Forelimb muscle (tissue), 1 donor: ENCODE measurements around the gene HMG20B. TPM values are rescaled to one million over a fixed set of nuclear protein-coding genes. Genes with fewer than 3 reads are reported as not detected.

Experiments
- DNase-seq: peaks from one replicate; pipeline ENCODE4 v3.0.0-alpha.2; 2013; ENCODE audit warnings: low read depth
- polyA plus RNA-seq: library from polyadenylated mRNA; unstranded; fragments of 120-200 nt; gene quantifications from one replicate; pipeline ENCODE4 v1.2.1, GENCODE V29; 2013; ENCODE audit not compliant: insufficient read length

The HMG20B gene
- polyA plus RNA-seq, 1 donor, result 34.1 TPM

GRCh38 chr19:3537101-3537437 lies 35.7 kb upstream of the HMG20B start:
- DNase-seq, result no peak

DNA sequence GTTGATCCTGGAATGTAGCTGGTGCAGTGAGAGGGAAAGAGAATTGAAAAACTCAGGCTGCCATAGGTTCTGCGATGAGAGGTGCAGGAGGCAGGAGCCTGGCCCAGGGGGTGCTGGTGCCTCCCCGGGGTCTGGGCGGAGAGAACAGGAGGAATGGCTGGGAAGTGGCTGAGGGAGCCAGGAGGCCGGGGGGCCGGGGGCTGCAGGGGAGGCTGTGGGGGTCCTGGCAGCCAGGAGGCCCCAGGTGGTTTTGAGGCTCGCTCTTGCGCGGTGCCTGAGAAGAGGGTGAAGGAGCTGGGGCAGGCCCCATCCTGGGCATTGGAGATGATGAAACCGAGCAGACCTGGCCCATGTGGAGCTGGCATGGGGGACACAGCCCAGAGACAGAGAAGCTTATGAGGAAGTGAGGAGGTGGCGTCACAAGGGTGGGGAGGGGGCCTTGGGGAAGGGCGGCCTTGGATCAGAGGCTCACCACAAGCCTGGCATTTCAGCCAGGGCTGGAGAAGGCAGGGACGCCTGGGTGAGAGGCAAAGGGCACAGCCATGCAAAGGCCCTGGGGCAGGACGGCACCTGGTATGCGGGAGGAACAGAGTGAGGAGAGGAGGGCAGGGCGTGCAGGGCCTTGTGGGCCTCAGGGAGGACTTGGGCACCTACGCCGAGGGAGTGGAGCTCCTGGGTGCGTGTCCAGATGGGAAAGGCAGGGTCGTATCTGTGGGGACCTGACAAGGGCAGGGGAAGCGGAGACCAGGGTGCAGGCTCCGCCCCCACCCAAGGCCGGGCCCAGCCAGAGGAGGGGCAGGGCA lies 35.1 kb upstream of the HMG20B start:
- DNase-seq, result no peak

DNA sequence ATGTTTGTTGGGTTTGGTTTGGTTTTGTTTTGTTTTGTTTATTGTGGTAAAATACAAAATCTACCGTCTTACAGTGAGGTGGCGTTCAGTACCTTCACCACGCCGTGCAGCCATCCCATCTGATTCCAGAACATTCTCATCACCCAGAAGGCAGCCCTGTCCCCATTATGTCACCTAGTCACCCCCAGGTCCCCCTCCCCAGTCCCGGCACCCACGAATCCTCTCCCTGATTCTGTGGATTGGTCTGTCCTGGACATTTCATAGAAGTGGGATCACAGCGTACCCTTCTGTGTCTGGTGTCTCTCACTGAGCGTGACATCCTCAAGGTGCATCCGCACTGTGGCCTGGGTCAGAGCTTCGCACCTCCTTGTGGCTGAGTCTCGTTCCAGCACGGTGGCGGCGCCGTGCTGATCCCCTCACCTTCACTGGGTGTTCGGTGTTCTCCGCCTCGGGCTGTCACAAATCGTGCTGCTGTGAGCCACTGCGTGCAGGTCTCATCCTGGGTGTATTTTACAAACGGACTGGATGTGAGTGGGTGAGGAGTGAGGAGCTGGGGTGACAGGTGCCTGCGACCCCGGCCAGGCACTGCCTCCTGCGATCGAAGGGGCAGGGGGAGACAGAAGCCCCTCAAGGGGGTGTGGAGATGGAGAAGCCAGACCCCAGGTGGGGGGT lies 34.4 kb upstream of the HMG20B start:
- no peak for DNase-seq

DNA sequence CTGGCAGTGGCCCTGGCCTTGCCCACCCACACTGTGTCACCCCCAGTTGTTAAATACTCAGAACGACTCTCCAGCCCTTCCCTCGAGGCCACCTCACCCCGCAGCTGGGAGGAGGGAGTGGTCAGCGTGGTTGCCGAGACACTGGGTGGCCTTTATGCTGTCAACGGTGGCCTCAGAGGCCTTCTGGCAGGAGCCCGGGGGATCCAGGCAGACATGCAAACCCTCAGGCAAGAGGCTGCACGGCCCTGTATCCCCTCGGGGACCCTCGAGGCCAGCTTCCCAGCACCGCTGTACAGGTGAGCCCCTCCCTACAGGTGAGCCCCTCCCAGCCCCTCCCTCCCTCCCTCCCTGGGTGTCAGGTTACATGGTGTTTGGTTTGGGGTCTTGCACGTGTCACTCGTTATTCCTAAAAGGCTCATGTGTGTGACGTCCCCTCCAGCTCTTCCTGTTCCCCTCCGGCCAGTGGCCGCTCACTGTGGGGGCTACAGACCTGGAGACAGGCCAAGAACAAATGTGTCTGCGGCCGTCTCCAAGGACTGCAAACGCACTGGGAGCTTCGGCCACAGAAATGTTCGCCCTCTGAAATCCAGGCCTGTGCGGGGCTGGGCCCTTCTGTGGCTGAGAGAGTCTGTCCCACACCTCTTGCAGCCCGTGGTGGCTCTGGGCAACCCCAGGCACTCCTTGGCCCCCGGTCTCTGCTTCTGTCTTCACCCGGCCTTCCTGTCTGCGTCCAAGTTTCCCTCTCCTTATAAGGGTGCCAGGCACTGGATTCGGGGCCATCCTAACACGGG lies 33.6 kb upstream of the HMG20B start, which contains the start of gene TEKTIP1:
Gene TEKTIP1, plus strand, starts transcription at position 210 of the 791 bp plus-strand sequence. Its CDS starts 4 bp downstream, at position 214.
- no peak for DNase-seq

DNA sequence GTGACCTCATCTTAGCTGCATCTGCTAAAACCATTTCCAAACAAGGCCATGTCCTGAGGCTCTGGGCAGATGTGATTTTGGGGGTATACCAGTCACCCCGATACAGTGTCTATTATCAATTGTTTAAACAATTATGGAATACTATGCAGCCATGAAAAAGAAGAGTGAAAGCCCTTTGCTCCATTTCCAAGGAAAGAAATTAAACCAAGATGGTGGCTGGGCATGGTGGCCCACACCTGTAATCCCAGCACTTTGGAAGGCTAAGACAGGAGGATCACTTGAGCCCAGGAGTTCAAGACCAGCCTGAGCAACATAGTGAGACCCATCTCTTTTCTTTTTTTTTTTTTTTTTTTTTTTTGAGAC lies 33.0 kb upstream of the HMG20B start:
- DNase-seq, result no peak

- DNase-seq, result no peak
Measured at GRCh38 chr19:3543150-3544057, 29.3 kb upstream of the HMG20B start.

- no peak for DNase-seq
Measured at GRCh38 chr19:3544058-3544376, 28.7 kb upstream of the HMG20B start.

DNA sequence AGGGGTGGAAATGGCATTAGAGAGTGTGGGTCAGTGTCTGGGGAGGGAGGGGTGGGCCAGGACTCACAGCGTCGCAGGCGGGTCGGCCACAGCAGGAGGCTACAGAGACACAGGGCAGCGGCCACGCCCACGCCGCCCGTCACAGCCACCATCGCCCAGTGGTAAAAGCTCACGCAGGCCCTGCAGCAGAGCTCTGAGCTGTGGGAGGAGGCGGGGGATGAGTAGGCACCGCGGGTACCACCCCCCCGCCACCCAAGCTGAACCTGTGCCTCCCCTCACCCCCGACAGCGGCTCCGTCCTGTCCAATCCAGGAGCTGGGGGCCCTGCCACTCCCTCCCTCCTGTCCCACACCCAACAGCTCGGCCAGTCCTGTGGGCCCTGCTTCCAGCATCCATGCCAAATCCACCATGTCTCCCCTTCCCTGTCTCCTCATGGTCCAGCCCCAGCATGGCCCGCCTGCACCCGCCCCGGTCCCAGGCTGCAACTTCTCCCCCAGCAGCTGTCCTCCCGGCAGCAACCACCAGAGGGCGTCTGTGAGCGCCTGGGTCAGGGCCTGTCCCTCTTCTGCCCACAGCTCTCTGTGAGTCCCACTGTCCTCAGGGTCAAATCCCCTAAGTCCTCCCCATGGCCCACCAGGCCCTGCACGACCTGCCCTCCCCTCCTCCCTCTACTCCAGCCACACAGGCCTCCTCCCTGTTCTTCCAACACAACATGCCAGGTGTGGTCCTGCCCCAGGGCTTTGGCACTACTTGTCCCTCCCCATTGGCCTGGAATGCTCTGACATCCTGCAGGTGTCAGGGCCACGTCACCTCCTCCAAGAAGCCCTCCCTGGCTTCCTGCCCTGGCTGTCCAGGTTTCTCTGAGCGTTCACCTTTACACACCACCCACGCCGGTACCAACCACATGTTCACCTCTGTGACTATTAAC lies 27.7 kb upstream of the HMG20B start:
- no peak for DNase-seq

DNA sequence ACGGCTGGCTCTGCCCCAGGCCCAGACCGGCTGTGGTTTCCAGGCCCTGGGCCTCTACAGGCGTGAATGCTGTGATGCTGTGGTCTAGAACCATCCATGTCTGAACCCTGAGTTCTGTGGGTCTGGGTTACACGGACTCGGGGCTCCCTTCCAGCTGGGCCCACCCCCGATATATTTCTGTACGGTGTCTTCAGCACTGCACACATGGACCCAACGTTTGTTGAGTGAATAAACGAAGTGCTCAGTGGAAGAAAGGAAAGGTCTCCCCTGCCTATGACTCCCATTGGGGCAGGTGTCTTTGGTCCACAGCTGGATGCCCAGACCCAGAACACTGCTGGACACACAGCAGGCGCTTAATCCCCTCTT lies 27.1 kb upstream of the HMG20B start:
- DNase-seq, result no peak

- no peak for DNase-seq
Measured at GRCh38 chr19:3546119-3546518, 26.6 kb upstream of the HMG20B start.

- DNase-seq, result no peak
Measured at GRCh38 chr19:3547301-3547731, 25.4 kb upstream of the HMG20B start.

DNA sequence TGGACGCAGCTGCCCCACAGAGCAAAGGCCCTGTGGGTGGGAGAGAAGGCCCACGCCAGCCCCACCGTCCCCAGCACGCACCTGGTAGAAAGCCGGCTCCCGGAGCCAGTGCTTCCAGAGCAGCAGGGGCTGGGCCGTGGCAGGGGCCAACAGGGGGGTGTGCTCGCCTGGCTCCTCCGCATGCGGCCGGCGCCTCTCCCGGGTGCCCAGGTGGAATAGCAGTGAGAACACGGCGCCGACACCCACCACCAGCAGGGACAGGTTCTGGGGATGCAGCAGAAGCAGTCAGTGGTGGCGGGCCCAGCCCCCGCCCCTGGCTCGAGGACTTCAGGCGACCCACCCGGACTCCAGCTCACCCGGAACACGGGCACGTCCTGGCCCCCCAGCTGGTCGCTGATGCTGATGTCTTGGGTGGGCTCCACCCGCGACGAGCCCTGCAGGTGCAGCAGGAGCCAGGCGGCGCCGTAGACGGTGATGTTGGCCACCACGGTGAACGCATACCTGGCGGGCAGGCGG lies 24.9 kb upstream of the HMG20B start:
- no peak for DNase-seq

- no peak for DNase-seq
Measured at GRCh38 chr19:3548606-3549005, 24.1 kb upstream of the HMG20B start.

DNA sequence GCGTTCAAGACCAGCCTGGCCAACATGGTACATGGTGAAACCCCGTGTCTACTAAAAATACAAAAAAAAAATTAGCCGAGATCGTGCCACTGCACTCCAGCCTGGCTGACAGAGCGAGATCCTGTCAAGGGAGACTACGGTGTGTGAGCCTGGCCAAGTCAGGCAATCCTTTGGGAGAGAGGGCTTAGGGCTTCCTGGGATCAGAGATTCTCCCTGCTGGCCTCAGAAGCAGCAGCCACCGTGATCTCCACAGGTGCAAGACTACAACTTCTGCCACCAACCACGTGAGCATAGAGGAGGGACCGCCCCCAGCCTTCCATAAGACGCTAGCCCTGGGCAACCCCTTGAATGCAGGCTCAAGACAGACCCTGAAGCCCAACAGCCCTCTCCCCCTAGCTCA lies 22.9 kb upstream of the HMG20B start:
- DNase-seq, result no peak

- no peak for DNase-seq
Measured at GRCh38 chr19:3550947-3551791, 21.6 kb upstream of the HMG20B start.

DNA sequence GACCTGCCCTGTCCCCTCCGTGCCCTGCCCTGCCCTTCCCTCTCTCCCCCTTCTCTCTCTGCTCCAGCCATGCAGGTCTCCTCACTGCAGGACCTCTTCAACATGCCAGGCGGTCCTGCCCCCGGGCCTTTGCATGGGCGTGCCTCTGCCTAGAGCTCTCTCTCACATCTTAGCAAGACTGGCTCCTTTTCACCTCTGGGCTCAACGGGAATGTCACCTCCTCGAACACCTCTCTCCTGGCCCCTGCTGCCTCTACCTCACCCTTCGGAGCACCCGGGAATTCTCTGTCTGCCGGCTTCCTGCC lies 21.0 kb upstream of the HMG20B start:
- no peak for DNase-seq

GRCh38 chr19:3554254-3555083 lies 18.3 kb upstream of the HMG20B start:
- no peak for DNase-seq

DNA sequence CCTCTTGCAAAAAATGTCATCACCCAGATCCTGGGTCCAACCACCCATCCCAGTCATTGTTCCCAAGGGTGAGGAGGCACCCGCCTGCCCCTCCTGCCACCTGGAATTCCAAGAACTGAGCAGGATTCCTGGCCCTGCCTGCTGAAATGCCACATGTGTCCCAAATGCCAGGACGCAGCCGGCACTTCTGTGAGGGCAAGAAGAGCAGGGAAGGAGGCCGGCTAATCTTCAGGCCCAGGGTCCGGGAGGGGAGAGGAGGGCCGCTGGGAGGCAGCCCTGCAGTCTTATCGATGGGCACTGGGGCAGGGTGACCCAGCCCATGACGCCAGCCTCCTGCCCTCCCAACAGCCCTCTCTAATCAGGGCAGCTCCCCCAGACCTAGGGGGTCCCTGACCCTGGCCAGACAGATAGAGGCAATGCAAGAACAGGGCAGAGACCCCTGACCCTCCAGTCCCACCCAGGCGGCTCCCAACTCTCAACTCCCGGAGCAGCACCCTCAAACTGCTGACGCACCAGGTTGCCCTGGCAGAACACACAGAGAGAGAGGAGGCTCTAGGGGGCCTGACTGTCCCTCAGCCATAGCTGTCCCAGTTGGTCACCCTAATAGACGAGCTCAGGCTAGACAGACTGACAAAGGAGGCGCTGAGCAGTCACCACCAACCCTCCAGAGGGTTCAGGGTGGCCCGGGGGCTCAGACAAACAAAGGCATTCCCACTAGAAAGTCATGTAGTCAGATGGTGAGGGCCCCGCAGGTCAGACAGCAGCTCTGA lies 16.9 kb upstream of the HMG20B start:
- DNase-seq, result no peak
